ENCODE data around the gene CST2.
A peak's percentile ranks its signal among the peaks of the same experiment; 100 is the strongest.
"Not testable (repeated sequence)": the region's sequence is repeated elsewhere in the genome, so short reads cannot be mapped to it uniquely, and the experiment has no call there.

Gene CST2

DNA sequence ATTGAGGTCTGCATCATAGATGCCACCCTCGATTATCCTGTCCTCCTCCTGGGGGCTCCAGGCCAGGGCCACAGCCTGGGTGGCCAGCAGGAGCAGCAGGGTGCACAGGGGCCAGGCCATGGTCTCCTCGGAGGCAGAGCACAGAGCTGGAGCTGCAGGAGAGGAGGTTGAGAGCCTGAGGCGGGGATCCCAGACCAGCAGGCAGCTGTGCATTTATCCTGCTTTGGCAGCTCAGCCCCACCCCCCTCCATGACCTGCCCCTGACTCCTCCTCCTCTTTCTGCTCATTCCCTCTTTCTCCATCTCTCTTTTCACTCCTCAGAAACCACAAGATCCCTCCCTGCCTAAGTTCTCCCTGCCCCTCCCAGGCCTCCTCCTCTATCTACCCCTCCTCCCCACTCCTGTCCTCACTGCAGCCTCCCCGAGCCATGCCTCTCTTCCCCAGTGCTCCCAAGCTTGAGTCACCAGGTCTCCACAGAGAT lies at the start of gene CST2:
CST2 (minus strand) TSS at position 189 of the 481 bp plus-strand sequence; CDS start at position 120, 69 bp downstream.
- DNase-seq (ENCODE audit: low read depth) = no peak

- DNase-seq (ENCODE audit: low read depth) = no peak
Measured at GRCh38 chr20:23875606-23876237, 49.2 kb upstream of the CST2 start.

DNA sequence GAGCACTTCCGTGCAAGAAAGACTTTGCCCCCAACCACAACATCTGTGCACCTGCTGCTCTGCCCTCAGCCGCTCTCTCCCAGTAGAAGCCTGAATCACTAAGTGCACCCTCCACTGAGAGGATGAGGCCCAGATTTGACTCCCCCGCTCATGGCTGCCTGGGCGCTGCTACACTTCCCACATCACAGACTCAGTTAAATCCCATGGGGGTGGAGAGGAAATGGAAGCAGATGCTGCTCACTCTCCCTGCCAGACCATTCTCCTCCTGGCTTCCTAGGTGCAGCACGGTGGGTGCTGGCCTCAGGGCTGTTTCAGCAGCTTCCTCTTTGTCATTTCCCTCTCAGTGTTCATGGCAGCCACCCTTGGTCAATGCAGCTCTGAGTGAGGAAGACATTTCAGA lies 48.2 kb upstream of the CST2 start:
- no peak for DNase-seq (ENCODE audit: low read depth)

DNA sequence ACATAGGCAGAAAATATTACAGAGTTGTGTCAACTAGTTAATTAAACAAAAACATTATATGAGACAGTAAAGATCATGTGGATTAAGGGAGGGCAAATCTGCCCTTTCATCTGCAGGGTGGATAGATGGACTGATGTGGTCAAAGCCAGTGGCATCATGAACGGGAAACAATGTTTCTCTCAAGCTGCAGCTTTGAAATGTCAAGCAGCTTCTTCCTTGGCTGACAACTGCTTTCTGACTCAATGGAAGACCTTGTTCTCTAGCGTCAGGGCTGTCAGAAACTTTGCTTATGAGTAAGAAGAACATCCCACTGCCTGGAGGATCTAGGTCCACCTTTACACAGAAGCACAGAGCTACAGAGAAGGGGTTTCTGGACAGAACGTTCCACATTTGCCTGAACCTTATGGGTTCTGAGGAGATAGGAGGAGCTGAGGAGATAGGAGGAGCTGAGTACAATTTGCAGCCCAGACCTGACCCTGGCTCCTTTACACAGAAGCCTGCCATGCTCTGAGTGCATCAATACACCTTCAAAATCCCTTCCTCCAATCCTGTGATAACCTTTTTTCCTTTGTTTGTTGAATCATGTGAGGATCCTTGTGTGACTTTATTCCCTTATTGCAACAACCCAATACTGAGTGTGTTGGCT lies 47.0 kb upstream of the CST2 start:
- DNase-seq (ENCODE audit: low read depth) = no peak

GRCh38 chr20:23872065-23872464 lies 45.5 kb upstream of the CST2 start:
- DNase-seq (ENCODE audit: low read depth) = no peak

GRCh38 chr20:23870461-23870860 lies 43.9 kb upstream of the CST2 start:
- DNase-seq (ENCODE audit: low read depth) = no peak

GRCh38 chr20:23869520-23869919 lies 43.0 kb upstream of the CST2 start:
- DNase-seq (ENCODE audit: low read depth) = no peak

DNA sequence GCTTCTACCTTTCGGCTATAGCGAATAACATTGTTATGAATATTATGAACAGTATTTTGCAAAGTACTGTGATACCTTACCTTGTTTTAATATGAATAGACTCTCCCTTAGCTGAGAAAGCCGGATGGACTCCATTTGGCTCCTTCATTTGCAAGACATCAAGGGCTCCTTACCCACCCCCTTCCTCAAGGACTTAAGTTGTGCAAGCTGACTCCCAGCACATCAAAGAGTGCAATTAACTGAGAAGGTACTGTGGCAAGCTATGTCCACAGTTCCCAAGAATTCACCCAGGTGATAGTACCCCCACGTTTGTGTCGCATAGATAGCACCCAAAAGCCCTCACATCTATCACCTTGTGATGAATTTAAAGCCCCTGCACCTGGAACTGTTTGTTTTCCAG lies 41.8 kb upstream of the CST2 start:
- DNase-seq (ENCODE audit: low read depth) = no peak

DNA sequence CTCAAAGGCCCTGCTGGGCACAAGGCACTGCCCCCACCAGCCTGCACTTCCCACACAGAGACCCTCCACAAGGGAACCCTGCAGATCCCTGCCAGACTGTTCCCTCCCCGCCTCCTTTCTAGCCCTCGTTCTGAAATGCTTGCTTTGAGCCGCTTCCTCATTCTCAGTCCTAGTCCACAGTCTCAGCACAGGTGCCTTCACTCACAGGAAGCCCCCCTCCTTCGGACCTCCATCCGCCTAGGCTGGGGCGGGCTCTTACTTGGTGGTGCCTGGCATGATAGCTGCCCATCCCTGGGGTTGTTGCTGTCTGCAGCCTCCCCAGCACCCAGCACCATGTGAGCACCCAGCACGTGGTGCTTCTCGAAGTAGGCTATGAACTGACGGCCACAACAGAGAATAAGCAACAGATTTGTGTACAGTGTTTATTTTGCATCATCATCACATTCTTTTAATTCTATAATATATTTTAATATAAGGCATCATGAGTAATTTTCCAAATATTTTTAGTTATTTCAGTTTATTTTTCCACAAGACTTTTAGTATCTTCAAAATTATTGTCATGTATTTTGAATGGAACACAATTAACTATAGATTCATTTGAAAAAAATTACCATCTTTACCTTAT lies 40.7 kb upstream of the CST2 start:
- DNase-seq (ENCODE audit: low read depth) = no peak

DNA sequence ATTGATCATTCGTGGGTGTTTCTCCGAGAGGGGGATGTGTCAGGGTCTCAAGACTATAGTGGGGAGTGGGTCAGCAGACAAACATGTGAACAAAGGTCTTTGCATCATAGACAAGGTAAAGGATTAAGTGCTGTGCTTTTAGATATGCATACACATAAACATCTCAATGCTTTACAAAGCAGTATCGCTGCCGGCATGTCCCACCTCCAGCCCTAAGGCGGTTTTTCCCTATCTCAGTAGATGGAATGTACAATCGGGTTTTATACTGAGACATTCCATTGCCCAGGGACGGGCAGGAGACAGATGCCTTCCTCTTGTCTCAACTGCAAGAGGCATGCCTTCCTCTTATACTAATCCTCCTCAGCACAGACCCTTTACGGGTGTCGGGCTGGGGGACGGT lies 34.2 kb upstream of the CST2 start:
- DNase-seq (ENCODE audit: low read depth) = not testable (repeated sequence)

GRCh38 chr20:23857962-23858595 lies 31.6 kb upstream of the CST2 start:
- no peak for DNase-seq (ENCODE audit: low read depth)

- DNase-seq (ENCODE audit: low read depth) = no peak
Measured at GRCh38 chr20:23856736-23857135, 30.2 kb upstream of the CST2 start.

GRCh38 chr20:23856226-23856625 lies 29.7 kb upstream of the CST2 start:
- no peak for DNase-seq (ENCODE audit: low read depth)

GRCh38 chr20:23841693-23842092 lies 15.2 kb upstream of the CST2 start:
- no peak for DNase-seq (ENCODE audit: low read depth)

DNA sequence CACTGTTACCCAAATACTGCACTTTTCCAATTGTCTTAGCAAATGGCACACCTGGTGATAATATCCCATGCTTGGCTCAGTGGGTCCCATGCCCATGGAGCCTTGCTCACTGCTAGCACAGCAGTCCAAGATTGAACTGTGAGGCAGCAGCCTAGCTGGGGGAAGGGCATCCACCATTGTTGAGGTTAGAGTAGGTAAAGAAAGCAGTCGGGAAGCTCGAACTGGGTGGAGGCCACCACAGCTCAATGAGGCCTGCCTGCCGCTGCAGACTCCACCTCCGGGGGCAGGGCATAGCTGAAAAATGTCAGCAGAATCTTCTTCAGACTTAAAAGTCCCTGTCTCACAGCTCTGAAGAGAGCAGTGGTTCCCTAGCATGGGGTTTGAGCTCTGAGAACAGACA lies 9.2 kb upstream of the CST2 start:
- DNase-seq (ENCODE audit: low read depth) = no peak

- no peak for DNase-seq (ENCODE audit: low read depth)
Measured at GRCh38 chr20:23832775-23833513, 6.4 kb upstream of the CST2 start.

- DNase-seq (ENCODE audit: low read depth) = peak; percentile 31
Measured at GRCh38 chr20:23831961-23832360, 5.4 kb upstream of the CST2 start.

- no peak for DNase-seq (ENCODE audit: low read depth)
Measured at GRCh38 chr20:23823621-23824324, 2.8 kb downstream of the CST2 start.

GRCh38 chr20:23823111-23823510 lies 3.4 kb downstream of the CST2 start:
- DNase-seq (ENCODE audit: low read depth) = no peak

- DNase-seq (ENCODE audit: low read depth) = no peak
Measured at GRCh38 chr20:23820493-23820892, 6.0 kb downstream of the CST2 start.

- not testable (repeated sequence) for DNase-seq (ENCODE audit: low read depth)
Measured at GRCh38 chr20:23811559-23811958, 15.0 kb downstream of the CST2 start.

DNA sequence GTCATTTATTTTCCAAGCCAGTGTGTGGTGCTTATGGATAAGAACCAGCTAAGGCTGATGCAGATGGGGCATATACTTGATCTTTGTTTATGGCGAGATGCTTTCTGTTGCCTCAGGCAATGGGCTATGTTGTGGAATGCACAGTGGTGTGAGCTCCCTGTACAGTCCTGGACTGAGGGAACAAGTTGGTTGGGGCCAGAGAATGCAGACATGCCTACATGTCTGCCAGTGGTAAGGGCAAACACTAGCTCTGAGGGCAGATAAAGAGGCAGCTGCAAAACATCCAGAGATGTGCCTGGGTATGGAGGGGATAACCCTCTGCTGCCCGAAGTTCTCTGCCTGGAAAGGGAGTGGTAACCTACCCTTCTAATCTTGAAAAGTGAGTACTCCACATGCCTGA lies 16.2 kb downstream of the CST2 start:
- DNase-seq (ENCODE audit: low read depth) = not testable (repeated sequence)
